GM19397 (cell line): ENCODE results near the gene UNC13B.

Source experiments
- ATAC-seq: cut with Tn5 transposase; IDR thresholded peaks from one replicate; pipeline ENCODE4 v1.9.1; 2021; ENCODE audit warnings: mild to moderate bottlenecking, moderate library complexity; ENCODE audit not compliant: unreplicated experiment

The UNC13B gene

GRCh38 chr9:35272989-35273388 lies 111.2 kb downstream of the UNC13B start:
- no peak for ATAC-seq

GRCh38 chr9:35273591-35273990 lies 111.8 kb downstream of the UNC13B start:
- ATAC-seq, result no peak

GRCh38 chr9:35274993-35275392 lies 113.2 kb downstream of the UNC13B start:
- no peak for ATAC-seq

- ATAC-seq, result no peak
Observed at GRCh38 chr9:35277171-35277520, 115.3 kb downstream of the UNC13B start.

- no peak for ATAC-seq
Observed at GRCh38 chr9:35277628-35278359, 116.0 kb downstream of the UNC13B start.

- no peak for ATAC-seq
Observed at GRCh38 chr9:35279946-35280345, 118.1 kb downstream of the UNC13B start.

GRCh38 chr9:35280399-35280798 lies 118.6 kb downstream of the UNC13B start:
- ATAC-seq, result no peak

GRCh38 chr9:35285731-35286130 lies 123.9 kb downstream of the UNC13B start:
- ATAC-seq, result no peak

- ATAC-seq, result no peak
Observed at GRCh38 chr9:35286381-35286780, 124.6 kb downstream of the UNC13B start.

- ATAC-seq, result no peak
Observed at GRCh38 chr9:35287987-35288632, 126.3 kb downstream of the UNC13B start.

GRCh38 chr9:35288778-35289177 lies 127.0 kb downstream of the UNC13B start:
- ATAC-seq, result no peak

- no peak for ATAC-seq
Observed at GRCh38 chr9:35293376-35293964, 131.7 kb downstream of the UNC13B start.

- no peak for ATAC-seq
Observed at GRCh38 chr9:35294066-35294465, 132.3 kb downstream of the UNC13B start.

- ATAC-seq, result no peak
Observed at GRCh38 chr9:35294556-35294955, 132.7 kb downstream of the UNC13B start.

- no peak for ATAC-seq
Observed at GRCh38 chr9:35295369-35296036, 133.7 kb downstream of the UNC13B start.

GRCh38 chr9:35303567-35303966 lies 141.8 kb downstream of the UNC13B start:
- no peak for ATAC-seq

- no peak for ATAC-seq
Observed at GRCh38 chr9:35306283-35306682, 144.5 kb downstream of the UNC13B start.

GRCh38 chr9:35308316-35308715 lies 146.5 kb downstream of the UNC13B start:
- no peak for ATAC-seq

GRCh38 chr9:35311891-35312639 lies 150.3 kb downstream of the UNC13B start:
- ATAC-seq, result no peak

- ATAC-seq, result no peak
Observed at GRCh38 chr9:35313460-35313859, 151.7 kb downstream of the UNC13B start.

GRCh38 chr9:35313916-35314315 lies 152.1 kb downstream of the UNC13B start:
- ATAC-seq, result no peak
